KMS-11 (cell line): ENCODE data around the gene LONRF2.

Experiments used
- H2AFZ ChIP-seq: fragments of 200-600 bp; sonication (generic); 2 replicates; pipeline ENCODE4 v1.6.1; 2016; ENCODE audit warnings: antibody characterized with exemption, mixed run types, low read depth
- H3K27ac ChIP-seq: fragments of 200-600 bp; sonication (generic); 2 replicates; pipeline ENCODE4 v1.6.1; 2016; ENCODE audit warnings: mild to moderate bottlenecking, mixed run types
- H3K27me3 ChIP-seq: fragments of 200-600 bp; sonication (generic); 2 replicates; pipeline ENCODE4 v1.6.1; 2017; ENCODE audit warnings: mild to moderate bottlenecking, low read depth, mixed run types, moderate library complexity; ENCODE audit not compliant: insufficient read depth
- H3K36me3 ChIP-seq: fragments of 200-600 bp; sonication (generic); 2 replicates; pipeline ENCODE4 v1.6.1; 2017; ENCODE audit warnings: mild to moderate bottlenecking, mixed run types; ENCODE audit not compliant: insufficient read depth
- H3K4me1 ChIP-seq: fragments of 200-600 bp; sonication (generic); 2 replicates; pipeline ENCODE4 v1.6.1; 2016; ENCODE audit warnings: mild to moderate bottlenecking, low read depth, mixed run types; ENCODE audit not compliant: poor library complexity, severe bottlenecking
- H3K4me2 ChIP-seq: fragments of 200-600 bp; sonication (generic); 2 replicates; pipeline ENCODE4 v1.7.0; 2016; ENCODE audit warnings: mild to moderate bottlenecking, mixed run types
- H3K4me3 ChIP-seq: fragments of 200-600 bp; sonication (generic); IDR thresholded peaks from 2 replicates; pipeline ENCODE4 v1.6.1; 2017; ENCODE audit warnings: low read depth, low read length, mixed read lengths; ENCODE audit not compliant: insufficient read depth
- H3K79me2 ChIP-seq: fragments of 200-600 bp; sonication (generic); 2 replicates; pipeline ENCODE4 v1.6.1; 2016; ENCODE audit warnings: low read depth, mixed run types; ENCODE audit not compliant: insufficient read depth
- H3K9ac ChIP-seq: fragments of 200-600 bp; sonication (generic); 2 replicates; pipeline ENCODE4 v1.6.1; 2016; ENCODE audit warnings: mild to moderate bottlenecking, mixed run types
- H4K20me1 ChIP-seq: fragments of 200-600 bp; sonication (generic); 2 replicates; pipeline ENCODE4 v1.6.1; 2016; ENCODE audit warnings: mild to moderate bottlenecking, mixed run types; ENCODE audit not compliant: insufficient read depth
- TF ChIP-seq, protein P1 (sequence below): fragments of 200-600 bp; sonication (generic); conservative IDR thresholded peaks from 2 replicates; pipeline ENCODE4 v1.6.1; 2017; ENCODE audit warnings: low read depth, mild to moderate bottlenecking, antibody characterized with exemption, low read length, moderate library complexity, mixed read lengths

LONRF2 gene

DNA sequence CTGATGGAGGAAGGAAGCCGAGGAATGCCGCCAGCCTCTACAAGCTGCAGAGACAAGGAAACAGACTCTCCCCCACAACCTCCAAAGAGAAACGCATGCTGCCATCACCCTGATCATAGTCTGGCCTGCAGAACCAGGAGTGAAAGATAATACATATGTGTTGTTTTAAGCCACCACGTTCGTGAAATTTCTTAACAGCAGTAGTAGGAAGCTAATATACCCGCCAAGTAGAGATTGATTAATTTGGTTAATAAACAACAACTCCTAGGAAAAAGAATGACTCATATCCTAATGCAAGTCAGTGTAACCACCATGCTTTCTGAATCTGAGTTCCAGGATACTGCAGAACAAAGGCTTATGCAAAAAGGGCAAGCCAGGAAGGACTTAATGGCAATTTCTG, 36.6 kb downstream of the LONRF2 start:
- H2AFZ ChIP-seq = no peak overlapping the region
- no peak overlapping the region for H3K27ac ChIP-seq

DNA sequence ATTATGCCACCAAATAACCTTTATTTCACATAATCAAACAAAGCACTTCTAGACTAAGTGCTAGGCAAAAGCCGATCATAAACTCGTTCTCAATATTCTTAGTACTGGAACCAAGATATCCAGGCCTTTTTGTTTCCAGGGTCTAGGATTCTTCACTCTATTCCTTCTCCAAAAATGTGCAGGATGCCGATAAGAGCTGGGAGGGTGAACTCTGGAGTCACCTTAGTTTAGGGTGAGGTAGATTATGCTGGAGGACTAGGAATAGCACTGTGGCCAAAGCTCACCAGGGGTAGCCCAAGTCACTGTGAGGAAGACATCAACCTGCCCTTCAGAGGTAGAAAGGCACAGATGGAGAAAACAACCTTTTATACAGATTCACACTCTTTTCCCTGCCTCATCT, 37.3 kb downstream of the LONRF2 start:
- no peak overlapping the region for H3K27ac ChIP-seq
- TF ChIP-seq, protein P1, sequence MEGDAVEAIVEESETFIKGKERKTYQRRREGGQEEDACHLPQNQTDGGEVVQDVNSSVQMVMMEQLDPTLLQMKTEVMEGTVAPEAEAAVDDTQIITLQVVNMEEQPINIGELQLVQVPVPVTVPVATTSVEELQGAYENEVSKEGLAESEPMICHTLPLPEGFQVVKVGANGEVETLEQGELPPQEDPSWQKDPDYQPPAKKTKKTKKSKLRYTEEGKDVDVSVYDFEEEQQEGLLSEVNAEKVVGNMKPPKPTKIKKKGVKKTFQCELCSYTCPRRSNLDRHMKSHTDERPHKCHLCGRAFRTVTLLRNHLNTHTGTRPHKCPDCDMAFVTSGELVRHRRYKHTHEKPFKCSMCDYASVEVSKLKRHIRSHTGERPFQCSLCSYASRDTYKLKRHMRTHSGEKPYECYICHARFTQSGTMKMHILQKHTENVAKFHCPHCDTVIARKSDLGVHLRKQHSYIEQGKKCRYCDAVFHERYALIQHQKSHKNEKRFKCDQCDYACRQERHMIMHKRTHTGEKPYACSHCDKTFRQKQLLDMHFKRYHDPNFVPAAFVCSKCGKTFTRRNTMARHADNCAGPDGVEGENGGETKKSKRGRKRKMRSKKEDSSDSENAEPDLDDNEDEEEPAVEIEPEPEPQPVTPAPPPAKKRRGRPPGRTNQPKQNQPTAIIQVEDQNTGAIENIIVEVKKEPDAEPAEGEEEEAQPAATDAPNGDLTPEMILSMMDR = no peak
- H4K20me1 ChIP-seq = no peaks in the 10 kb centered on the region
- H3K4me1 ChIP-seq = no peaks in the 10 kb centered on the region
- H3K9ac ChIP-seq = no peak overlapping the region
- no peak overlapping the region for H3K4me3 ChIP-seq
- H2AFZ ChIP-seq = no peak overlapping the region
- H3K79me2 ChIP-seq = no peaks in the 10 kb centered on the region
- no peaks in the 10 kb centered on the region for H3K27me3 ChIP-seq
- H3K36me3 ChIP-seq = no peaks in the 10 kb centered on the region
- H3K4me2 ChIP-seq = no peak overlapping the region

More for the DNA sequence above, 36.6 kb downstream of the LONRF2 start:
- no peak overlapping the region for H3K4me3 ChIP-seq
- no peak overlapping the region for H3K4me2 ChIP-seq
- H3K9ac ChIP-seq = no peak overlapping the region
- H4K20me1 ChIP-seq = no peaks in the 10 kb centered on the region
- TF ChIP-seq, protein P1 = no peak
- no peaks in the 10 kb centered on the region for H3K36me3 ChIP-seq
- H3K79me2 ChIP-seq = no peaks in the 10 kb centered on the region
- no peaks in the 10 kb centered on the region for H3K27me3 ChIP-seq
- no peaks in the 10 kb centered on the region for H3K4me1 ChIP-seq

GRCh38 chr2:100283724-100284501, 38.4 kb downstream of the LONRF2 start:
- no peak overlapping the region for H3K27ac ChIP-seq
- TF ChIP-seq, protein P1 = no peak
- H3K79me2 ChIP-seq = no peaks in the 10 kb centered on the region
- H3K36me3 ChIP-seq = no peaks in the 10 kb centered on the region
- H2AFZ ChIP-seq = no peak overlapping the region
- no peak overlapping the region for H3K4me3 ChIP-seq
- no peaks in the 10 kb centered on the region for H3K27me3 ChIP-seq
- H3K4me1 ChIP-seq = no peaks in the 10 kb centered on the region
- no peak overlapping the region for H3K4me2 ChIP-seq
- H4K20me1 ChIP-seq = no peaks in the 10 kb centered on the region
- no peak overlapping the region for H3K9ac ChIP-seq

DNA sequence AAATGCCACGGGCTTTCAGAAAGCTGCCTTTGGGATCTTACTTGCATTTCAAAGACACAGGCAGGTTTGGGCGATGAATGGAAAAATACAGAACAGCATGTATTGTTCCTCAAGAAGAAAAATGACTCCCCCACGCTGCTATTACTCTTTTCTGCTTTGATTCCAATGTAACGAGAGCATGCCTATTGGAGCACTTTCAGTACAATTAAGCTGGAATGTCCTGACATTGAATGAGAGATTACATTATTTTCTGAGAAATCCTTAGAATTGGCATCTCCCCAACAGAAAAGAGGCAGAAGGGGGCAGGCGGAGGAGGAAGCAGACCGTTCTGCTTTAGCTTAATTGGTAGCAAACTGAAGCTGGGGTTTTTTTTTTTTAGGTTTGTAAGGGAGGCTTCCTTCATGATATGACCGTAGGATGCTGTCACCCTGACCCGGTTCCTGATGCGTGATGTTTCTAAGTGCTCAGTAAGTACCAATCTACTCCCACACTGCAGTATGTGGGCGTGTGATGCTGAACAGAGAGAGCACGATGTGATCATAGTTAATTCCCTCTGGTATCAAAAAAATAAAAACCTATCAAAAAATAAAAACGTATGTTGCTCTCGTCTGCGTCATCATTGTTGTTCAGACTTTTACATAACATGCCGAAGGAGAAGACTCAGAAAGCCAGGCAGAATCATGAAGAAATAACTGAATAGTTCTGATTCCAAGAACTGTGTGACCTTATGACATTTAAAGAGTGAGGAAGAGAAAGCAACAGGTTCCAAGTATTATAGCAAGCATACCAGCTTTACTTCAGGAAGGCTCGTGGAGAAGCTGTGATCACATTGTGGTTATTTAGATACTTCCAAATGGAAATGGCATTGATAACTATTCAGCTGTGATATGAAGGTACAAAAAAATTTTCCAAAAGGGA, 40.5 kb downstream of the LONRF2 start:
- Histone ChIP-seq H4K20me1 (no peaks in the 10 kb centered on the region), H3K27me3 (no peaks in the 10 kb centered on the region), H3K4me3 (no peak overlapping the region), H3K9ac (no peak overlapping the region), H3K4me2 (no peak overlapping the region), H3K4me1 (no peaks in the 10 kb centered on the region), H3K79me2 (no peaks in the 10 kb centered on the region), H3K36me3 (no peaks in the 10 kb centered on the region), H2AFZ (no peak overlapping the region), H3K27ac (no peak overlapping the region)
- TF ChIP-seq, protein P1 = no peak
